PC-3 (cell line): ENCODE data around the gene GPBP1L1. TPM values are rescaled to one million over a fixed set of nuclear protein-coding genes. Genes with fewer than 3 reads are reported as not detected.

Experiments used
- ATAC-seq: fragments of 200-7000 bp; cut with Tn5 transposase; 2 replicates; pipeline ENCODE4 v1.9.1; 2020; ENCODE audit warnings: mild to moderate bottlenecking, moderate library complexity
- BruUV-seq: library from RNA; stranded (reverse); fragments of 400-500 nt; replicated peaks from 2 replicates; lab custom pipeline; 2021; lab: Mats Ljungman, UMichigan
- CTCF ChIA-PET: fragments of 300-600 bp; sonication (Branson Sonifier 250); formaldehyde crosslinking; loops from one replicate; lab custom pipeline; 2022; ENCODE audit warnings: antibody characterized with exemption; lab: Charles Lee
- POLR2A ChIA-PET: fragments of 300-600 bp; sonication (Branson Sonifier 250); formaldehyde crosslinking; loops from one replicate; lab custom pipeline; 2022; ENCODE audit warnings: antibody characterized with exemption; ENCODE audit not compliant: unreplicated experiment; lab: Charles Lee
- DNase-seq: peaks from one replicate; pipeline ENCODE4 v3.0.0-alpha.2; 2015
- H2AFZ ChIP-seq: fragments of 300-600 bp; sonication (generic); 2 replicates; pipeline ENCODE4 v1.6.0; 2016; ENCODE audit warnings: antibody characterized with exemption, low read length
- H3F3A ChIP-seq: fragments of 300-600 bp; sonication (generic); one replicate; pipeline ENCODE4 v1.6.0; 2017; ENCODE audit warnings: antibody characterized with exemption, low read length, control low read depth, mild to moderate bottlenecking; ENCODE audit not compliant: unreplicated experiment
- H3K27ac ChIP-seq: fragments of 300-600 bp; sonication (generic); 2 replicates; pipeline ENCODE4 v1.5.1; 2016; ENCODE audit warnings: mild to moderate bottlenecking, low read length
- H3K27me3 ChIP-seq: fragments of 300-600 bp; sonication (generic); 2 replicates; pipeline ENCODE4 v1.6.1; 2016; ENCODE audit warnings: low read length, mixed read lengths
- H3K36me3 ChIP-seq: fragments of 300-600 bp; sonication (generic); 2 replicates; pipeline ENCODE4 v1.6.1; 2016; ENCODE audit warnings: low read depth, mixed run types, low read length, mixed read lengths
- H3K4me1 ChIP-seq: fragments of 300-600 bp; sonication (generic); 2 replicates; pipeline ENCODE4 v1.5.1; 2016; ENCODE audit warnings: low read length; ENCODE audit not compliant: insufficient read depth
- H3K4me2 ChIP-seq: fragments of 300-600 bp; sonication (generic); 2 replicates; pipeline ENCODE4 v1.6.0; 2016; ENCODE audit warnings: low read length
- H3K4me3 ChIP-seq: fragments of 300-600 bp; sonication (generic); 2 replicates; pipeline ENCODE4 v1.5.1; 2016; ENCODE audit warnings: mild to moderate bottlenecking, low read length, mixed read lengths
- H3K79me2 ChIP-seq: fragments of 300-600 bp; sonication (generic); 2 replicates; pipeline ENCODE4 v1.6.1; 2017; ENCODE audit warnings: low read length, mixed read lengths
- H3K9ac ChIP-seq: fragments of 300-600 bp; sonication (generic); 2 replicates; pipeline ENCODE4 v1.6.0; 2016; ENCODE audit warnings: mild to moderate bottlenecking, low read length
- H3K9me2 ChIP-seq: fragments of 300-600 bp; sonication (generic); replicated peaks from 2 replicates; pipeline ENCODE4 v1.6.1; 2016; ENCODE audit warnings: mixed run types, low read length, mixed read lengths
- H3K9me3 ChIP-seq: fragments of 300-600 bp; sonication (generic); 2 replicates; pipeline ENCODE4 v1.6.1; 2016; ENCODE audit warnings: low read length, mixed read lengths
- H4K20me1 ChIP-seq: fragments of 300-600 bp; sonication (generic); 2 replicates; pipeline ENCODE4 v1.6.1; 2016; ENCODE audit warnings: low read length, mixed read lengths
- CTCF ChIP-seq: fragments of 300-600 bp; sonication (generic); conservative IDR thresholded peaks from 2 replicates; pipeline ENCODE4 v1.5.1; 2017; ENCODE audit warnings: antibody characterized with exemption, low read depth, mild to moderate bottlenecking, low read length
- EZH2 ChIP-seq: fragments of 300-600 bp; sonication (generic); IDR thresholded peaks from one replicate; pipeline ENCODE4 v1.6.1; 2017; ENCODE audit warnings: antibody characterized with exemption, mild to moderate bottlenecking, low read length; ENCODE audit not compliant: unreplicated experiment
- EZH2phosphoT487 ChIP-seq: fragments of 300-600 bp; sonication (generic); IDR thresholded peaks from 2 replicates; pipeline ENCODE4 v1.6.1; 2018; ENCODE audit warnings: mild to moderate bottlenecking, antibody characterized with exemption, low read length, borderline replicate concordance
- intact Hi-C: fragments of 100-400 bp; cut with micrococcal nuclease; formaldehyde crosslinking; loops from 2 replicates; pipeline ENCODE4 v1.9.0; 2023
- total RNA-seq: library from RNA; depleted of rRNA; stranded (reverse); fragments of >200 nt; gene quantifications from 2 replicates; pipeline ENCODE4 v1.2.3, GENCODE V29; 2014

Gene GPBP1L1
- total RNA-seq, 1 experiment from 2014 or later = 63.0 TPM

- TF ChIP-seq EZH2 = no peak
- no peak for TF ChIP-seq EZH2phosphoT487
- TF ChIP-seq CTCF = no peak
- no peak for ATAC-seq
- BruUV-seq = no TSS peak
- intact Hi-C loops = no loop called here
- DNase-seq = no peak
- H3K79me2 ChIP-seq = no peaks in the 10 kb centered on the region
- ChIA-PET POLR2A (no interaction called here), CTCF (no interaction called here)
- H3K9me3 ChIP-seq = no peaks in the 10 kb centered on the region
- peaks cover 36% of the 10 kb centered on the region for H3K36me3 ChIP-seq
- no peak overlapping the region for H3K4me2 ChIP-seq
- peaks cover 5% of the 10 kb centered on the region; the same call in 1 of the 2 replicates for H3K4me1 ChIP-seq
- H3K27ac ChIP-seq = no peak overlapping the region
- H3K4me3 ChIP-seq = no peak overlapping the region
- H3K9ac ChIP-seq = no peak overlapping the region
- H3K27me3 ChIP-seq = no peaks in the 10 kb centered on the region
- H2AFZ ChIP-seq = no peak overlapping the region
- H3F3A ChIP-seq = peaks cover 6% of the 10 kb centered on the region
- no peaks in the 10 kb centered on the region for H3K9me2 ChIP-seq
- 0 out of 2 replicates have a peak, but pooled peaks cover 3% of the 10 kb centered on the region for H4K20me1 ChIP-seq
Observed at GRCh38 chr1:45619149-45619921, 67.0 kb downstream of the GPBP1L1 start.

GRCh38 chr1:45617618-45618017, 68.7 kb downstream of the GPBP1L1 start:
- BruUV-seq = no TSS peak
- Histone ChIP-seq H4K20me1 (0 out of 2 replicates have a peak, but pooled peaks cover 3% of the 10 kb centered on the region), H3K9me3 (no peaks in the 10 kb centered on the region), H3K9ac (no peak overlapping the region), H3K27ac (0 out of 2 replicates have a peak overlapping the region, but pooled peaks have one; percentile 1), H3K4me3 (no peak overlapping the region), H3K9me2 (no peaks in the 10 kb centered on the region), H3K4me1 (peaks cover 5% of the 10 kb centered on the region; the same call in 1 of the 2 replicates), H2AFZ (no peak overlapping the region), H3K27me3 (no peaks in the 10 kb centered on the region), H3K79me2 (no peaks in the 10 kb centered on the region), H3F3A (peaks cover 6% of the 10 kb centered on the region), H3K36me3 (peaks cover 53% of the 10 kb centered on the region), H3K4me2 (no peak overlapping the region)
- peak; percentile 47 for ATAC-seq
- POLR2A ChIA-PET = no interaction called here
- TF ChIP-seq EZH2phosphoT487 = no peak
- no peak for TF ChIP-seq EZH2
- no peak for TF ChIP-seq CTCF
- peak; percentile 41 for DNase-seq
- CTCF ChIA-PET = no interaction called here
- intact Hi-C loops = no loop called here

GRCh38 chr1:45615885-45616284, 70.4 kb downstream of the GPBP1L1 start:
- CTCF ChIA-PET = no interaction called here
- H3K4me3 ChIP-seq = no peak overlapping the region
- H4K20me1 ChIP-seq = 0 out of 2 replicates have a peak, but pooled peaks cover 3% of the 10 kb centered on the region
- POLR2A ChIA-PET = no interaction called here
- no TSS peak for BruUV-seq
- no peaks in the 10 kb centered on the region for H3K27me3 ChIP-seq
- intact Hi-C loops = no loop called here
- ATAC-seq (no peak), DNase-seq (no peak)
- H3K79me2 ChIP-seq = no peaks in the 10 kb centered on the region
- no peak overlapping the region for H2AFZ ChIP-seq
- H3K9me3 ChIP-seq = no peaks in the 10 kb centered on the region
- H3K4me1 ChIP-seq = peaks cover 5% of the 10 kb centered on the region; the same call in 1 of the 2 replicates
- no peak overlapping the region for H3K4me2 ChIP-seq
- no peak overlapping the region for H3K27ac ChIP-seq
- no peak overlapping the region for H3K9ac ChIP-seq
- no peaks in the 10 kb centered on the region for H3K9me2 ChIP-seq
- H3K36me3 ChIP-seq = peaks cover 60% of the 10 kb centered on the region
- H3F3A ChIP-seq = peaks cover 6% of the 10 kb centered on the region
- no peak for TF ChIP-seq EZH2
- TF ChIP-seq CTCF = no peak
- TF ChIP-seq EZH2phosphoT487 = no peak
